Measurements from ENCODE around the gene SERPINA3. TPM values are rescaled to one million over a fixed set of nuclear protein-coding genes. Genes with fewer than 3 reads are reported as not detected.

Gene SERPINA3
- polyA plus RNA-seq, 1 donor (not counting 4 experiments of a cell fraction or from before 2014, with no cell fraction given) = 0.50 TPM

DNA sequence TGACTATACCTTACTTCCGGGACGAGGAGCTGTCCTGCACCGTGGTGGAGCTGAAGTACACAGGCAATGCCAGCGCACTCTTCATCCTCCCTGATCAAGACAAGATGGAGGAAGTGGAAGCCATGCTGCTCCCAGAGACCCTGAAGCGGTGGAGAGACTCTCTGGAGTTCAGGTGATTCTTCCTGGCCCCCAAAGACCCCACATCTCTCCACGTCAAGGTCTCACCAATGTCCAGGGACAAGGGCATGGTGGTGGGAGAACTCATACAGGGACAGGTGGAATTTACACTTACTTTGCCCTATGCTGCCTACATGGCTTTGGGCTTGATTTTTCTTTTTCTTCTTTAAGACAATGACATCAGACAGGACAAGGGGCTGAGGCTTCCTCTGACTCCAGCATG lies 7.1 kb downstream of the SERPINA3 start:
- TF ChIP-seq CTCF (optimal IDR thresholded peaks at IDR 0.05 in 1 of 3, IDR thresholded peaks at IDR 0.05 in 1 of 3, conservative IDR thresholded peaks at IDR 0.05 in 1 of 3; ENCODE audit: extremely low read depth in 1 of 3, insufficient read depth in 2 of 3, low read length in 3 of 3) = no peak
- no peak for TF ChIP-seq EZH2 (IDR thresholded peaks at IDR 0.05; ENCODE audit: low read length)
- H3K4me3 ChIP-seq (ENCODE audit: control insufficient read depth in 2 of 3, extremely low read depth in 1 of 3, insufficient read depth in 2 of 3, low read depth in 1 of 3, low read length in 3 of 3) = no peak overlapping the region
- no peaks in the 10 kb centered on the region for H3K79me2 ChIP-seq (ENCODE audit: control insufficient read depth, insufficient read depth, low read length)
- H3K9me1 ChIP-seq (ENCODE audit: control insufficient read depth, extremely low read depth, insufficient read depth, low read length) = no peaks in the 10 kb centered on the region
- peaks cover 3% of the 10 kb centered on the region for H3K9me3 ChIP-seq (ENCODE audit: control insufficient read depth, low read depth, low read length)
- H3K9ac ChIP-seq (ENCODE audit: control insufficient read depth, extremely low read depth, insufficient read depth, low read length) = no peak overlapping the region
- no peak overlapping the region for H3K27ac ChIP-seq (ENCODE audit: control insufficient read depth, insufficient read depth, low read length)
- no peak overlapping the region for H2AFZ ChIP-seq (ENCODE audit: control insufficient read depth, low read length)
- H3K27me3 ChIP-seq (ENCODE audit: control insufficient read depth, extremely low read depth, insufficient read depth, low read length) = no peaks in the 10 kb centered on the region
- dilution Hi-C loops (cut with MboI; ENCODE audit: extremely low pct_ligation_motif_present, low sequenced_read_pairs) = no loop called here
- no peaks in the 10 kb centered on the region for H3K4me1 ChIP-seq (ENCODE audit: control insufficient read depth, extremely low read depth, insufficient read depth, low read length)
- no peaks in the 10 kb centered on the region for H4K20me1 ChIP-seq (ENCODE audit: control insufficient read depth, extremely low read depth, insufficient read depth, low read length)
- H3K4me2 ChIP-seq (ENCODE audit: control insufficient read depth, extremely low read depth, insufficient read depth, low read depth, low read length) = no peak overlapping the region
- no peak for FAIRE-seq
- H3K36me3 ChIP-seq (ENCODE audit: control insufficient read depth in 2 of 2, extremely low read depth in 1 of 2, insufficient read depth in 2 of 2, low read length in 2 of 2) = no peaks in the 10 kb centered on the region
- no peak for DNase-seq (ENCODE audit: low read depth, low spot score)

- Histone ChIP-seq H3K4me1 (ENCODE audit: control insufficient read depth, extremely low read depth, insufficient read depth, low read length) (no peaks in the 10 kb centered on the region), H3K27me3 (ENCODE audit: control insufficient read depth, extremely low read depth, insufficient read depth, low read length) (no peaks in the 10 kb centered on the region), H3K36me3 (ENCODE audit: control insufficient read depth in 2 of 2, extremely low read depth in 1 of 2, insufficient read depth in 2 of 2, low read length in 2 of 2) (no peaks in the 10 kb centered on the region), H4K20me1 (ENCODE audit: control insufficient read depth, extremely low read depth, insufficient read depth, low read length) (no peaks in the 10 kb centered on the region), H3K79me2 (ENCODE audit: control insufficient read depth, insufficient read depth, low read length) (no peaks in the 10 kb centered on the region), H3K4me3 (ENCODE audit: control insufficient read depth in 2 of 3, extremely low read depth in 1 of 3, insufficient read depth in 2 of 3, low read depth in 1 of 3, low read length in 3 of 3) (no peak overlapping the region), H2AFZ (ENCODE audit: control insufficient read depth, low read length) (no peak overlapping the region), H3K4me2 (ENCODE audit: control insufficient read depth, extremely low read depth, insufficient read depth, low read depth, low read length) (no peak overlapping the region), H3K9ac (ENCODE audit: control insufficient read depth, extremely low read depth, insufficient read depth, low read length) (no peak overlapping the region), H3K9me1 (ENCODE audit: control insufficient read depth, extremely low read depth, insufficient read depth, low read length) (no peaks in the 10 kb centered on the region), H3K27ac (ENCODE audit: control insufficient read depth, insufficient read depth, low read length) (no peak overlapping the region), H3K9me3 (ENCODE audit: control insufficient read depth, low read depth, low read length) (peaks cover 3% of the 10 kb centered on the region)
- no peak for DNase-seq (ENCODE audit: low read depth, low spot score)
- dilution Hi-C loops (cut with MboI; ENCODE audit: extremely low pct_ligation_motif_present, low sequenced_read_pairs) = no loop called here
- no peak for FAIRE-seq
- no peak for TF ChIP-seq CTCF (optimal IDR thresholded peaks at IDR 0.05 in 1 of 3, IDR thresholded peaks at IDR 0.05 in 1 of 3, conservative IDR thresholded peaks at IDR 0.05 in 1 of 3; ENCODE audit: extremely low read depth in 1 of 3, insufficient read depth in 2 of 3, low read length in 3 of 3)
- TF ChIP-seq EZH2 (IDR thresholded peaks at IDR 0.05; ENCODE audit: low read length) = no peak
These were observed 8.4 kb downstream of the SERPINA3 start for GRCh38 chr14:94620597-94620996.
